Erythroblast (primary cell): ENCODE data around the gene VWA2.
"Not testable (repeated sequence)": the region's sequence is repeated elsewhere in the genome, so short reads cannot be mapped to it uniquely, and the experiment has no call there.

Experiments used
- GATA1 ChIP-seq: IDR thresholded peaks from 2 replicates; pipeline ENCODE4 v1.6.1; 2011; ENCODE audit warnings: low read depth, mild to moderate bottlenecking, control low read depth, low read length, moderate library complexity
- POLR2A ChIP-seq: IDR thresholded peaks from 2 replicates; pipeline ENCODE4 v1.6.1; 2011; ENCODE audit warnings: mild to moderate bottlenecking, low read length

- not testable (repeated sequence) for TF ChIP-seq POLR2A, GATA1
Measured at GRCh38 chr10:114333441-114333840, 94.4 kb downstream of the VWA2 start.
